Measurements from ENCODE around the gene MYH11.
"Not testable (repeated sequence)": the region's sequence is repeated elsewhere in the genome, so short reads cannot be mapped to it uniquely, and the experiment has no call there.

MYH11 gene

GRCh38 chr16:15803618-15804017, 53.2 kb downstream of the MYH11 start:
- DNase-seq, result no peak

- no peak for DNase-seq
Measured at GRCh38 chr16:15799851-15800495, 56.9 kb downstream of the MYH11 start.

GRCh38 chr16:15798671-15799070, 58.2 kb downstream of the MYH11 start:
- DNase-seq, result no peak

DNA sequence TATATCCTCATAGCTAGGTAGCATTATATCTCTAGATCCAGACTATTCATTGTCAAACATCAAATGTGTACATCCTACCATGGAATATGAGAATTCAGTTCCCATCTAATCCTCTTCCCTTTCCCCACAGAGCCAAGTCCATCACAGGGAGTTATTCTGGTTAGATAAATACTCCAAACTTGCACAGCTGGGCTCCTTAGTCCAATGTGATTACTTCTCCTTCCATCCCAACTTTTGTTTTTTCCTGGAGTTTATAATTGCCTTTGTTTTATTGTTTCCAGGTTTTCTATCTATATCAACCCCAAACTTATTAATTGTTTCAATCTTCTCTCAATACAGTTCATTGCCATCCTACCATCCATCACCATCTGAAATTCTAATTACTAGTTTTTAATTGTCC, 59.9 kb downstream of the MYH11 start:
- DNase-seq, result no peak

- DNase-seq, result no peak
Measured at GRCh38 chr16:15795615-15796014, 61.2 kb downstream of the MYH11 start.

GRCh38 chr16:15792563-15792971, 64.3 kb downstream of the MYH11 start:
- DNase-seq, result no peak

DNA sequence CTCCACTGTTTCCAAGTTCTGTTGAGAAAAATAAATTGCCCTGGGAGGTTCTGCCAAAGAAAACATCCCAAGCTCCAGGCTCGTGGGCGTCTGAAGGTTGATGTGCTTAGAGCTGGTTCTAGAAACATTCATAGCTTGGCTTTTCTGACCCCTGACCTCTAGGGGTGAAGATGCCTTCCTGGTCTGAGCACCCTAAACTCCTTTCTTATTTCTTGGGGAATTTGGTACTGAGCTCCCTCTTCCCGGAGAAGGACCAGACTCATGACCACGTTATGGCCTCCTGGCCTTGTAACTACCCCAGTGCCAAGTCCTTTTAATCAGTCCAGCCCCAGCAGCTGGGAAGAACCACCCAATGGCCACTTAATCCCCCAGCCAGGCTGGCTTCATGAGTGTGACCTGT, 66.4 kb downstream of the MYH11 start:
- DNase-seq, result no peak

DNA sequence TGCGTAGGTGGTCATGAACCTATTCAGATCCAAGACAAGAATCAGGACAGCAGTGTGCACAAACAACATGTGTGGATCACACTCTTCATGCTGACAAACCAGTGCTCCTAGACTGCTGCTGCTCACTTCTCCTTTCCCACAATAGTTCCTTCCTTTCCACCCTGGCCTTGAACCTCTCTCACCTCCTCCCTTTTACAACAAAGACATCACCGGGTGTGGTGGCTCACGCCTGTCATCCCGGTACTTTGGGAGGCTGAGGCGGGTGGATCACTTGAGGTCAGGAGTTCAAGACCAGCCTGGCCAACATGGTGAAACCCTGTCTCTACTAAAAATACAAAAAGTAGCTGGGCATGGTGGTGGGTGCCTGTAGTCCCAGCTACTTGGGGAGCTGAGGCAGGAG, 67.0 kb downstream of the MYH11 start:
- DNase-seq, result not testable (repeated sequence)

DNA sequence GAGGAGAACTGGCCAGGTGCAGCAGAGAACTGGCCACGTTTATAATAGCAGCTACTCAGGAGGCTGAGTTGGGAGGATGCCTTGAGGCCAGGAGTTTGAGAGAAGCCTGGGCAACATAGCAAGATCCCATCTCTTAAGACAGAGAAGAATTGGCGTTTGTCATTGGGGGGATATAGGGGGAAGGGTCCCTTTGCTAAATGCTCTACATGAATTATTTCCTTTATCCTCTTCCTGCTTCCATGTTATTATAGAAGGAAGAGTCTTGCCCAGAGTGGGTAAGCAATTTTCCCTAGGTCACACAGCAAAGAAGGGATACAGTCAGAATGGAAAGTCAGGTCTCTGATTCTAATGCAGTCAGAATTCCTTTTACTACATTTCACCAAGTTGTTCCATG, 68.0 kb downstream of the MYH11 start:
- no peak for DNase-seq

DNA sequence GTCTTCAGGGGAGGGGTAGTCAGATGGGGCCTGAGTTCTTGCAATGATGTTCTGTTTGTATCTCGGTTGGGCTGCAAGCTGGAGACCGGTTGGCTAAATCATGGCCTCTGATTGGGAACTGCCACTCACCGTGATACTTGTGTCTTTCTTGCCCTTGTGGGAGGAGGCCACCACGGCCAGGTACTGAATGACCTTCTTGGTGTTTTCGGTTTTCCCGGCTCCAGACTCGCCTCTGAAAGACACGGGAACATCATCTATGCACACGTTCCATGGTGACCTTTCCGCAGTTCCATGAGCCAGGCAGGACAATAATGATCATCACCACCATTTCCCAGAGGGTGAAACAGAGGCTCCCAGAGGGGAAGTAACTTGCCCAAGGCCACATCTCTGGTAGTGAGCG, 70.3 kb downstream of the MYH11 start:
- DNase-seq, result no peak

- DNase-seq, result no peak
Measured at GRCh38 chr16:15785386-15786059, 71.3 kb downstream of the MYH11 start.

DNA sequence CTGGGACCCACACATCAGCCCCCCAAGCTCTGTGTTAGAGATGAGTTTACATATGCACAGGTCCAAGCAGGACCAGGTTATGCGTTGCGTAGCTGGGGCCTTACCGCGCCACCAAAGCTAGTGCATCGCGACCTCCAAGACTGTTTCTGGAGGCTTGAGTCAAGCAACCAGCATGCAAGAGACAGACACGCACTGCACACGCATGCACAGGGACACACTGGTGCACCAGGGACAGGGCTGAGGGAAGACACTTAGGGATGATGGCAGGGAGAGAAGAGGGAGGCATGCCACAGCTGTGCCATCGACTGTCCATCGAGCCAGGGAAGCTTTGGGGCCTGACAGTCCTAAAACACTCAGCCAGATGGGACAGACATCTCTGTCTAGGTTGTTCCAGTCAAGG, 72.8 kb downstream of the MYH11 start:
- no peak for DNase-seq

- no peak for DNase-seq
Measured at GRCh38 chr16:15782573-15783365, 74.1 kb downstream of the MYH11 start.

DNA sequence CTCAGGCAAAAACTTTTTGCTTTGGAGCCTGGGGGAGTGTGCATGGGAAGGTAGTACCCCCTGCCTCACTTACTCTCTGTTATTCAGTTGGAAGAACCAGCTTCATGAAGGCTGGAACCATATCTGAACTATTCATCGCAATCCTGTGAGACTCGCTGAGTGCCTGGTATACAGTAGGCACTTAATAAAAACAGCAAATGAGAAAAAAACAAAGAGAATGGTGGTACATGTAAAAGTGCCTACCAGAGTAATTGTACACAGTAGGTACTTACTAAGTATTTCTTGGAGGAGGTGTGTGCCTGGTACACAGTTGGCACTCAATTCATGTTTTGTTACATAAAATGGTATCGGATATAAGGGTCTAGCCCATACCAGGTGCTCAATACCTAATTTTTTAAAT, 75.2 kb downstream of the MYH11 start:
- no peak for DNase-seq

DNA sequence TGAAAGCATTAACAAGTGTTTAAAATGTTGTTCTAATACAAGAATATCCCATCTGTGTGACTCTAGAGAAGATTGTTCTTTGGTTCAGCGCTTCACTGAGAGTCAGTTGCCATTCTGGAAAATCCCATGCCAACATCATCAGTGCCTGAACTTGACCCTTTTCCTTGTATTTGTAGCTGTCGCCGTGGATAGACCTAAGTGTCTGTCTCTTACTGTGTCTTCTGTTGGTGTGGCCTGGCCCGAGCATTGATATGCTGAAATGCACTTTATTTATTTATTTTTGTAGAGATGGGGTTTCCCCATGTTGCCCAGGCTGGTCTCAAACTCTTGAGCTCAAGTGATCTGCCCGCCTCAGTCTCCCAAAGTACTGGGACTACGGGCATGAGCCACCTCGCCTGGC, 76.0 kb downstream of the MYH11 start:
- DNase-seq, result no peak

GRCh38 chr16:15779664-15780351, 77.0 kb downstream of the MYH11 start:
- DNase-seq, result no peak

DNA sequence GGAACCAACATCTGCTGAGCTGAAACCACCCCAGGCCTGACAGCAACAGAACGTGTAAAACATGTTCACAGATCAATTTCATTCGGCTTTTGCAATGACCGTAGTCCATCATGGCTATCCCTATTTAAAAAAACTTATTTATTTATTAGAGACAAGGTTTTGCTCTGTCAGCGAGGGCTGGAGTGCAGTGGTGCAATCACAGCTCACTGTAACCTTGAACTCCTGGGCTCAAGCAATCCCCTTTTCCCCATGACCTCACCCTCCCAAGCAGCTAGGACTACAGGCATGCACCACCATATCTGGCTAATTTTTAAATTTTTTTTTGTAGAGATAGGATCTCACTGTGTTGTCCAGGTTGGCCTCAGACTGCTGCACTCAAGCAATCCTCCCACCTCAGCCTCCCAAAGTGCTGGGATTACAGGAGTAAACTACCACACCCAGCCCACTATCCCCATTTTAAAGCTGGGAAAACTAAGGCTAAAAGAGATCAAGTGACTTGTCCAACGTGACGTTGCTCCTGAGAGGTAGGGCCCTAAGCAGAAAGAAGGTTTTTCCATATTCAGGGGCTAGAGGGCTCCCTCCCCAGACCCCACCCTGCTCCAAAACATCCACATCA, 77.7 kb downstream of the MYH11 start:
- no peak for DNase-seq

GRCh38 chr16:15778204-15778743, 78.6 kb downstream of the MYH11 start:
- no peak for DNase-seq

DNA sequence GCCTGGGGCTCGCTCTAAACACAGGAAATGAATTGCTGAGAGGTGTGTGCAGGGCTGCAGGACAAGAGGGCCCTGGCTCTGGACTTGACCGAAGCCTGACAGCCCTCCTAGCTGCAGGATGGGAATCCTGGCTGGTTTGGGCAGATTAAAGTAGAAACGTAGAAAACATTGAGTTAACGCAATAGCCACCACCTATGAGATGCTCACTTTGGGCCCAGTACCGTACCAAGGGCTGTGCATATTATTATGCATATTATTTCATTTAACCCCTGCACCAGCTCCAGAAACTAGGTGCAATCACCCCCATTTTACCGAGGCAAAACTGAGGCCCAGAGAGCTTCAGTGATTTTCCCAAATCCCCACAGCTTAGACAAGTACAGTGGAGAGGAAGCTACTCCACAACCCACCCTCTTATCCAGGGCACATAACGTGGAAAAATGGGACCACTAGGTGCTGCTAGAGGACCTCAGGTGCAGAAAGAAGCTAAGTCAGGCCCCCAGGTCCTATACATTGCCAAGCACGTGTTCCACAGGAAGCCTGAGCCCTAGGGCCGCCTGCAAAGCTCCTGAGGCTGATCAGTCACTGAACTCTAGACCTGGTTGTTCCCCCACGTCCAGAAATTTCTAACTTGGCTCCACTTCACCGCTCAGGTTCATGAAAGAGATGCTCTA, 79.2 kb downstream of the MYH11 start:
- peak; percentile 42 for DNase-seq

DNA sequence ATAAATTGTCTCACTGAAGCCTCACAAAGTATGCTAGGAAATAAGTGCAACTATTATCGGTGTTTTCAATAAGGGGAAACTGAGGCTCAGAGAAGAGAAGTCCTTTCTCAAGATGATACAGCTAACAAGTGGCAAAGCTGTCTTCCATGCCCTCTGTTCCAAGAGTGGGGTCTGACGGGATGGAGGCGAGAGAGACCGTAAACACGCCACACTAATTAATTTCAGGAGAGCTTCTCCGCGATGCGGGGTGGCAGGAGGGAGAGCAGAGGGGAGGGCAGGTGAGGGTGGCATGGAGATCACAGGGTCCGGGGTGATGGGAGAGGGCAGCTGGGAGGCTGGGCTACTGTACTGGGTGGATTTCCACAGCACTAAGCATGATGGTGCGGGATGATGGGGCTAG, 80.3 kb downstream of the MYH11 start:
- no peak for DNase-seq

DNA sequence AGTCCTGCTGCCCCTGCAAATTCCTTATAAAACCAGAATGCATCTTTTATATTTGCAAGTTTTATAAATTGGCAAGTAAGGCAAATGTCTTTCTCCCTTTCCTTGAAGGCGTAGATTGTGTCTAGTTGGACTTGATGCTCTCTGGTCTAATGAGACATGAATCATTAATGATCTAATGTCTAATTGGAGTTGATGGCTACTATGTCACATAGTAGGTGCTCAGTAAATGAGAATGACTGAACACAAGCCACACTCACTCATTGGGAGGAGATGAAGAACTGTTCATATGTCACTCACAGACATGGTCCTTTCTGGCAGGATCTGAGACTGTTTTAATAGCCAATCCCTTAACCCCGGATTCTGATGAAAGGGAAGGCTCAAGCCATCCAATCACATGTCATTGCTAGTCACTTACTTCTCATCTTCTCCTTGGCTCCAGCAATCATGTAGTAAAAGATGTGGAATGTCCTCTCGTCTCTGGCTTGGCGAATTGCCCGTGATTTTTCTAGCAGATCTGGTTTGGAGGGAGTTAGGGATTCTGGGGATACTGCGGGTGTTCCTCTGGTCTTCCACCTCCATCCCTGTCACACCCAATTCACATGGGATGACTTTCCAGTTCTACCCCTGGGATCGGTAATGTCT, 81.0 kb downstream of the MYH11 start:
- no peak for DNase-seq

DNA sequence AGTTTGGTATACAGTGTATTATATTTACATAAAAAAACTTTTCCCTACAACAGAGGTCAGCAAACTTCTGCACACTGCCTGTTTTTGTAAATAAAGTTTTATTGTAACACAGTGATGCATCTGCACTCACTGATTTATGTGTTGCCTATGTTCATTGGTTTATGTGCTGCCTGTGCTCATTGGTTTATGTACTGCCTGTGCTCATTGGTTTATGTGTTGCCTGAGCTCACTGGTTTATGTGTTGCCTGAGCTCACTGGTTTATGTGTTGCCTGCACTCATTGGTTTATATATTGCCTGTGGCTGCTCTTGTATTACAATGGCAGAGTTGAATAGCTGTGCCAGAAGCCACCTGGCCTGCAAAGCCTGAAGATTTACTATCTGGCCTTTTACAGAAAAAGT, 81.6 kb downstream of the MYH11 start:
- DNase-seq, result peak; percentile 13

Measured in NCI-H2171 treated with DMSO at 0.1 percent for 48 hours (cell line).